AG04450 (cell line): ENCODE results near the gene NCLN. TPM values are rescaled to one million over a fixed set of nuclear protein-coding genes. Genes with fewer than 3 reads are reported as not detected.

Experiments used
- CTCF ChIA-PET: fragments of 300-600, 350-600 bp; formaldehyde crosslinking; extraction: SDS; loops from one replicate; lab custom pipeline; 2022; ENCODE audit warnings: antibody characterized with exemption, inconsistent platforms; lab: Charles Lee
- POLR2A ChIA-PET: fragments of 350-600 bp; formaldehyde crosslinking; extraction: SDS; loops from one replicate; lab custom pipeline; 2021; ENCODE audit warnings: antibody characterized with exemption, inconsistent platforms; lab: Yijun Ruan, JAX
- DNase-seq: peaks from one replicate; pipeline ENCODE4 v3.0.0-alpha.2; 2011; ENCODE audit warnings: low read depth, low spot score
- H3K27ac ChIP-seq: one replicate; pipeline ENCODE4 v1.5.1; 2012; ENCODE audit warnings: low read depth, low read length, control low read depth
- H3K27me3 ChIP-seq: one replicate; pipeline ENCODE4 v1.6.0; 2012; ENCODE audit warnings: low read length; ENCODE audit not compliant: control insufficient read depth, insufficient read depth
- H3K4me3 ChIP-seq: 2 replicates; pipeline ENCODE4 v1.5.1; 2011; ENCODE audit warnings: mild to moderate bottlenecking, low read depth, low read length, control low read depth
- H3K9me3 ChIP-seq: 2 replicates; pipeline ENCODE4 v1.5.1; 2012; ENCODE audit warnings: low read length; ENCODE audit not compliant: control insufficient read depth, insufficient read depth
- polyA plus RNA-seq: library from polyadenylated mRNA; depleted of rRNA; stranded (reverse); fragments of >200 nt; gene quantifications from 2 replicates; pipeline ENCODE4 v1.2.3, GENCODE V29; 2011
- TF ChIP-seq, protein P1 (sequence below): IDR thresholded peaks from 2 replicates; pipeline ENCODE4 v1.5.1; 2011; ENCODE audit warnings: low read depth, low read length, control low read depth, inconsistent platforms

NCLN gene
- polyA plus RNA-seq, 1 experiment, result 27.1 TPM

DNA sequence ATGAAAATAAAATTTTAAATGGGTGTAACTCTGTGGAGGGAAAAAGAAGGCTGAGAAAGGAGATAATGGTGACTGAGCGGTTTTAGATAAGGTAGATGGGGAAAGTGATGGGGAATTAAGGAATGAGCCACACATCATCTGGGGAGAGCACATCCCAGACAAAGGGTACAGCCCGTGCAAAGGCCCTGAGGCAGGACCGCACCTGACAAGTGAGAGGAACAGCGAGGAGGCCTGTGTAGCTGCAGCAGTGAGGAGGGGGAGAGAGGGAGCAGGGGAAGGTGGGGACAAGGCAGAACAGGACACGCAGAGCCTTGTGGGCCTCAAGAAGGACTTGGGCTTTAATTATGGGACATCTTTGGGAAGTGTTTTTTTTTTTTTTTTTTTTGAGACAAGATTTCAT, 37.0 kb downstream of the NCLN start:
- Histone ChIP-seq H3K4me3 (no peak overlapping the region), H3K9me3 (no peaks in the 10 kb centered on the region; the same call in 1 of the 2 replicates), H3K27ac (no peak overlapping the region), H3K27me3 (peaks cover 26% of the 10 kb centered on the region)
- TF ChIP-seq, protein P1, sequence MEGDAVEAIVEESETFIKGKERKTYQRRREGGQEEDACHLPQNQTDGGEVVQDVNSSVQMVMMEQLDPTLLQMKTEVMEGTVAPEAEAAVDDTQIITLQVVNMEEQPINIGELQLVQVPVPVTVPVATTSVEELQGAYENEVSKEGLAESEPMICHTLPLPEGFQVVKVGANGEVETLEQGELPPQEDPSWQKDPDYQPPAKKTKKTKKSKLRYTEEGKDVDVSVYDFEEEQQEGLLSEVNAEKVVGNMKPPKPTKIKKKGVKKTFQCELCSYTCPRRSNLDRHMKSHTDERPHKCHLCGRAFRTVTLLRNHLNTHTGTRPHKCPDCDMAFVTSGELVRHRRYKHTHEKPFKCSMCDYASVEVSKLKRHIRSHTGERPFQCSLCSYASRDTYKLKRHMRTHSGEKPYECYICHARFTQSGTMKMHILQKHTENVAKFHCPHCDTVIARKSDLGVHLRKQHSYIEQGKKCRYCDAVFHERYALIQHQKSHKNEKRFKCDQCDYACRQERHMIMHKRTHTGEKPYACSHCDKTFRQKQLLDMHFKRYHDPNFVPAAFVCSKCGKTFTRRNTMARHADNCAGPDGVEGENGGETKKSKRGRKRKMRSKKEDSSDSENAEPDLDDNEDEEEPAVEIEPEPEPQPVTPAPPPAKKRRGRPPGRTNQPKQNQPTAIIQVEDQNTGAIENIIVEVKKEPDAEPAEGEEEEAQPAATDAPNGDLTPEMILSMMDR, result no peak
- CTCF ChIA-PET, result no interaction called here
- DNase-seq, result no peak
- POLR2A ChIA-PET, result interaction anchor here (0.6 kb wide), 1 partner anchor 707 kb away, joined by 4 read pairs; no protein-coding TSS in a partner anchor

DNA sequence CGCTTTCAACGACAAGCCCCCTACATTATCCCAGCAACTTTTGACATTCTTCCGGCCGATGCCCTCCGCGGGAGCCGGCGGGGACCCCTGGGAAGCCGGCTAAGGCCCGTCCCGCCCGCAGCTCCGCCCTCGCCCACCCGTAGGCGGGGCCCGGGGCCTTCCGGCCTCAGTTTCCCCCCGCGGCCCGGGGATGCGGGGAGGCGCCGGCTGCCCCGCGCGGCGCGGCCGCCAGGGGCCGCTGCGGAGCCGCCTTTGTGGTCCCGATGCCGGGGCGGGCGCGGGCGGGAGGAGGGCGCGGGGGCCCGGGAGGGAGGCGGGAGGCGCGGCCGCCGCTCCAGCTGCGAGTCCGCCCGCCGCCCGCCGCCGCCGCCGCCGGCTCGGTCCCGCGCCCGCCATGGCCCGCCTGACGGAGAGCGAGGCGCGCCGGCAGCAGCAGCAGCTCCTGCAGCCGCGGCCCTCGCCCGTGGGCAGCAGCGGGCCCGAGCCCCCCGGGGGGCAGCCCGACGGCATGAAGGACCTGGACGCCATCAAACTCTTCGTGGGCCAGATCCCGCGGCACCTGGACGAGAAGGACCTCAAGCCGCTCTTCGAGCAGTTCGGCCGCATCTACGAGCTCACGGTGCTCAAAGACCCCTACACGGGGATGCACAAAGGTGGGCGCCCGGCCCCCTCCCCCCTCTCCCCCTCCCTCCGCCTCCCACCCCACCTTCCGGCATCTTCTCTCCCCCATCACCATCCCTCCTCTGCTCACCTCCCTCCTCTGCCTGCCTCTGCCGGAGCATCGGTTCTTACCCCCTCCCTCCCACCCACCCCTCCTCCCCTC, 38.8 kb downstream of the NCLN start, which contains the start of gene CELF5:
Gene CELF5 (plus strand): TSS at position 316 of the 823 bp plus-strand sequence. CDS start 79 bp downstream, at position 395.
- POLR2A ChIA-PET, result no interaction called here
- Histone ChIP-seq H3K9me3 (no peaks in the 10 kb centered on the region), H3K27me3 (peaks cover 39% of the 10 kb centered on the region), H3K4me3 (peak within 1 kb of the TSS; percentile 35; the same call in 1 of the 2 replicates), H3K27ac (no peak within 1 kb of the TSS)
- CTCF ChIA-PET, result interaction anchor here (0.5 to 1.5 kb wide), 10 partner anchors 9 to 1443 kb away, joined by 3 to 5 read pairs (median 5); no protein-coding TSS in a partner anchor
- TF ChIP-seq, protein P1, result 0 out of 2 replicates have a peak, but pooled peaks have one; percentile 15
- no peak for DNase-seq

DNA sequence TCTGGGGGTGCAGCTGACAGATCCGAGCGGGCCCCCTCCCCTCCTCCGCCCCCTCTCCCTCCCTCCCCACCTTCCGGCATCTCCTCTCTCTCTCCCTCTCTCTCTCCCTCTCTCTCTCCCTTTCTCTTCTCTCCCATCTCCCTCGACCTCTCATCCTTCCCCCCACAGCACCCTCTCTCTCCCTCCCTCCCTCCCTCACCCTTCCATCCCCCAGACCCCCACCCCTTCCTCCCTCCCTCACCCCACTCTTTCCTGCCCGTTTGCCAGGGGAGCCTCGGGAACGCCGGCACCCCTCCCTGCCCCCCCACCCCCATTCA, 39.4 kb downstream of the NCLN start:
- CTCF ChIA-PET, result interaction anchor here (0.5 to 1.5 kb wide), 3 partner anchors 11 to 527 kb away, joined by 3 to 5 read pairs (median 5); no protein-coding TSS in a partner anchor
- Histone ChIP-seq H3K27ac (no peak overlapping the region), H3K9me3 (no peaks in the 10 kb centered on the region), H3K27me3 (peaks cover 42% of the 10 kb centered on the region), H3K4me3 (no peak overlapping the region)
- no peak for DNase-seq
- POLR2A ChIA-PET, result interaction anchor here (0.6 kb wide), 1 partner anchor 499 kb away, joined by 3 read pairs; no protein-coding TSS in a partner anchor
- TF ChIP-seq, protein P1, result no peak

DNA sequence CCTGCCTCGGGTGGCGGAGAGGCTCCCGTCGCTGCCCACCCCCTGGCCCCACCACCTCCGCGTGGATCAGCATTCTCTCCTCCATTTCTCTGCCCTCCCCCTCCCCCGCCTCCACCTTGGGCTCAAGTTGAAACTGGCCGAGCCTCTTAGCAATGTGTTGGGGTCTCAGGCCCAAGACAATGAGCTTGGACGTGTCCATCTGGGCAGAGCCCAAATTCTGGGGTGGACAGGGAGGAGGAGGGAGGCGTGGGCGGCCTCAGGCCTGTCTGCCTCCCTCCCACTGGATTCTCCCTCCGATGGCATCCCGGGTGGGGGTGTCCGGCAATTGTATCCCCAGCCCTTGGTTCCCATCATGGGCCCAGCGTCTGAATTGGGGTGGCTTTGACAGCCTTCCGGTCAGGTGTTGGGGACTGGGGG, 40.0 kb downstream of the NCLN start:
- Histone ChIP-seq H3K27me3 (peaks cover 44% of the 10 kb centered on the region), H3K4me3 (no peak overlapping the region), H3K27ac (no peak overlapping the region), H3K9me3 (no peaks in the 10 kb centered on the region)
- CTCF ChIA-PET, result interaction anchor here (0.6 kb wide), 1 partner anchor 750 kb away, joined by 8 read pairs; no protein-coding TSS in a partner anchor
- TF ChIP-seq, protein P1, result no peak
- POLR2A ChIA-PET, result interaction anchor here (0.6 to 0.7 kb wide), 2 partner anchors 499 to 1246 kb away, joined by 3 read pairs; no protein-coding TSS in a partner anchor
- no peak for DNase-seq
